RWPE1 (cell line): Measurements from ENCODE around the gene AP2B1.

ENCODE experiments used
- CTCF ChIA-PET: fragments of 350-600 bp; sonication (Branson Sonifier 250); formaldehyde crosslinking; extraction: SDS; loops from one replicate; lab custom pipeline; 2021; lab: Yijun Ruan, JAX
- POLR2A ChIA-PET: fragments of 400-600 bp; formaldehyde crosslinking; extraction: SDS; loops from one replicate; lab custom pipeline; 2020; ENCODE audit warnings: antibody characterized with exemption; ENCODE audit not compliant: low non-redundant PET; lab: Yijun Ruan, JAX
- DNase-seq: peaks from one replicate; pipeline ENCODE4 v3.0.0; 2012; ENCODE audit warnings: low spot score
- H3K27ac ChIP-seq: fragments of 450-650 bp; 2 replicates; pipeline ENCODE4 v1.5.1; 2017
- TF ChIP-seq, protein P1 (sequence below): fragments of 450-650 bp; conservative IDR thresholded peaks from 2 replicates; pipeline ENCODE4 v1.5.1; 2017; ENCODE audit warnings: low read depth, mild to moderate bottlenecking

The AP2B1 gene

DNA sequence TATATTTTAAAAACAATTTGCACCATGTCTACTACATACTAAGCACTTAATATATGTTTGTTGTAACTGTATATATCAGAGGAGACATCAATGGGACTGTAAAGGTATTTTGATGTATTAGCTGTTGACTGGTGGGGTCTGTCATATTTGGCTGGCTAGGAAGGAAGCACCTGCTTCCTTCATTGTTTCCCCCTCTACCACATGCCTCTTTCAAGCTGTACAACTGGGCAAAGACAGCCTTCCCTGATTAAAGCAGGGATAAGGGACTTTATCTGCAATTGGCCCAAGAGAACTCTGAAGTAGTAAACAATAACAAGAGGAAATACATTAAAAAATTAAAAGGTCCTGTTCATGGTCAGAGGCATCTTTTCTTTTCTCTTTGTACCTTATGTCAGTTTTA, 44.1 kb upstream of the AP2B1 start:
- TF ChIP-seq, protein P1, sequence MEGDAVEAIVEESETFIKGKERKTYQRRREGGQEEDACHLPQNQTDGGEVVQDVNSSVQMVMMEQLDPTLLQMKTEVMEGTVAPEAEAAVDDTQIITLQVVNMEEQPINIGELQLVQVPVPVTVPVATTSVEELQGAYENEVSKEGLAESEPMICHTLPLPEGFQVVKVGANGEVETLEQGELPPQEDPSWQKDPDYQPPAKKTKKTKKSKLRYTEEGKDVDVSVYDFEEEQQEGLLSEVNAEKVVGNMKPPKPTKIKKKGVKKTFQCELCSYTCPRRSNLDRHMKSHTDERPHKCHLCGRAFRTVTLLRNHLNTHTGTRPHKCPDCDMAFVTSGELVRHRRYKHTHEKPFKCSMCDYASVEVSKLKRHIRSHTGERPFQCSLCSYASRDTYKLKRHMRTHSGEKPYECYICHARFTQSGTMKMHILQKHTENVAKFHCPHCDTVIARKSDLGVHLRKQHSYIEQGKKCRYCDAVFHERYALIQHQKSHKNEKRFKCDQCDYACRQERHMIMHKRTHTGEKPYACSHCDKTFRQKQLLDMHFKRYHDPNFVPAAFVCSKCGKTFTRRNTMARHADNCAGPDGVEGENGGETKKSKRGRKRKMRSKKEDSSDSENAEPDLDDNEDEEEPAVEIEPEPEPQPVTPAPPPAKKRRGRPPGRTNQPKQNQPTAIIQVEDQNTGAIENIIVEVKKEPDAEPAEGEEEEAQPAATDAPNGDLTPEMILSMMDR, result no peak
- ChIA-PET CTCF (interaction anchor here (0.6 kb wide), 1 partner anchor 107 kb away, joined by 3 read pairs; no protein-coding TSS in a partner anchor), POLR2A (no interaction called here)
- H3K27ac ChIP-seq, result no peak overlapping the region
- no peak for DNase-seq

DNA sequence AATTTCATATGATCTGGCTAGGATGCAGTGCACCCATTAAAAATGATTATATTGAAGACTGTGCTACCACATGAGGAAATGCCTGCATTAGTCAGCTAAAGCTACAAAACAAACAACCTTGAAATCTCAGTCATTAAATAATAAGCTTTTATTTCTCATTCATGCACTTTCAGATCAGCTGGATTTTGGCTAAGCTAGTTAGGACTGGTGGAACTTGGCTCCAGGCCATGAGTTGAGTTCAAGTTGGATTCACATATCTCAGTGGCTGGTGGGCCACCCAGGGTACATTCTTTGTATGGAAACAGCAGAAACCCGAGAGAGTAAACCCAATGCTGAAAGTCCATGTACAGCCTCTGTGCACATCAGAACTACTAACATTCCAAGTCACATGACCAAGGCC, 43.3 kb upstream of the AP2B1 start:
- CTCF ChIA-PET, result no interaction called here

DNA sequence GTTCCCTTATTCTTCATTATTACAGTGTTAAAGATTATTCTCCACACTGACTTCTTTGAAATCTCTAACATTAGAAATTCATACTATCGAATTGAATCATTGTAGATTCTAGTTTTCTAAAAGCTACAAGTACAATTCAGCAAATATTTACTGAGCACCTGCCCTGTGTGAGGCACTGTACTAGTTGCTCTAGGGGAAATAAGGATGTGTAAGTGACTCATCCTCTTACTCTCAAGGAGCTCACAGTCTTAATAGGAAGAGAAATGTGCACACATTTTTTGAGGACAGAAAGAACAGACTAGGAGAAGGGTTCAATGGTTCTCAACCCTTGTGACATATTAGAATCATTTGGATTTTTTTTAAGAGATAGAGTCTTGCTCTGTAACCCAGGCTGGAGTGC, 42.0 kb upstream of the AP2B1 start:
- TF ChIP-seq, protein P1, result no peak
- no peak for DNase-seq
- POLR2A ChIA-PET, result no interaction called here
- no peak overlapping the region for H3K27ac ChIP-seq
- CTCF ChIA-PET, result no interaction called here

More for the DNA sequence above, 43.3 kb upstream of the AP2B1 start:
- TF ChIP-seq, protein P1, result no peak
- no peak for DNase-seq
- POLR2A ChIA-PET, result interaction anchor here (0.5 kb wide), 1 partner anchor 250 kb away, joined by 4 read pairs; no protein-coding TSS in a partner anchor
- no peak overlapping the region for H3K27ac ChIP-seq

DNA sequence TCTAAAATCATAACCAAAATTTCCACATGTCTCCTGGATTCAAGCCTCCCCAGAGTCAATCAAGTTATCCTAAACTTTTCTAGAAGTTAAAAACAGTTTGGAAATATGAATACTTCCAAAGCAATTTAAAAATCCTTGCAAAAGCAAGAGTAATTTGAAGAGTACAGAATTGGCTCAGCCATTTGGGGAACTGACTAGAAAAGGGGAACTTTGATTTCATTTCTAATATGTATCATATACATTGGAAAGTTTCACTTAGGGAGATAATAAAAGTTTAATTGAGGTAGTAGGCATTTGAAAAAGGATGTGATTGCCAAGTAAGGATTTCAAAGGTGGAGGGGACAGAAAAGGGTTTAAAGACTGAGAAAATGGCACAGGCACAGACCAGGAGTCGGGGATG, 40.6 kb upstream of the AP2B1 start:
- TF ChIP-seq, protein P1, result no peak

DNA sequence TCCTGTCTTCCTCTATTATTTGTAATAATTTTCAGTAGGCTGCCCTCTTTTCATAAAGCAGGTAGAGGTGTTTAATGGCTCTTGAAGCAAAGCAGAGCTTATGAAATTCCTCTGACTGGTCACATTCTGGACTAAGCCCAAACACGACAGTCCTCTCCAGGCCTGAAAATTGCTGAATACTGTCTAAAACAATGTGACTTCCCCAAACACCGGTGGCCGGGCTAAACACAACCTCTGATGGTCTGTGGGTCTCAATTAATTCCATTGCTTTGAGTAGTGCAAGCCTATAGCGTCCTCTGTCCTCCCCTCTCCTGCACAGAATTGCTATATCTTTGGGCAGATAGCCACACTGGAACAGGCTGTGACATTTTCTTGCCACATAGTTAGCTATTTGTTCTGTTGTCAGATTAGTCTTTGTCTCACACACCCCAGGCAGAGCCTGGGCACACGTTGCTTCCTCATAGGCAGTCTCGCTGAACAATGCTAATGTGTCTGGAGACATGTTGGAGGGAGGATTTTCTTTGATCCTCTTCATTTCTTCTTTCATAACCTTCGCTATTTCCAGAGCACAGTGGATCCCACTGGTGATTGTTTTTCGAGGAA, 38.8 kb upstream of the AP2B1 start:
- CTCF ChIA-PET, result no interaction called here
- TF ChIP-seq, protein P1, result no peak
- no peak overlapping the region for H3K27ac ChIP-seq
- POLR2A ChIA-PET, result no interaction called here
- no peak for DNase-seq

More for the DNA sequence above, 40.6 kb upstream of the AP2B1 start:
- no peak for DNase-seq
- no peak overlapping the region for H3K27ac ChIP-seq
- ChIA-PET CTCF (no interaction called here), POLR2A (no interaction called here)

DNA sequence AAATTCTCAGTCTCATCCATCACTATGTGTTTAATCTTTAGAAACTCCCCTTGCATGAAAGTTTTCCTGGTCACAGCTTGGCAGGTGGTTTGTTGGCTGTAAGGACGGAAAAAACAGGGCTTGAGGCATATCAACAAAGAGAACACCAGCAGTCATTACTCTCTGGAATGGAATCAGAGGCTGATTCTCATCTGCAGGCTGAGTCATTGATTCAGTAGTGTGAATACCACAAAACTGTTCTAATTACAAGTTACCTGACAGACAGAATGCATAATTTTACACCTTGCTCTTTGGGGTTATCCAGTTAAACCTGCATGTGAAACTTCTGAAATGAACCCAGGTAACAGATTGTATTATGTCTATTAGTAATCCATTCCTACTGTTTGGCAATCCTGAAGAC, 38.1 kb upstream of the AP2B1 start:
- DNase-seq, result no peak
- no peak overlapping the region for H3K27ac ChIP-seq
- TF ChIP-seq, protein P1, result no peak
- POLR2A ChIA-PET, result no interaction called here
- CTCF ChIA-PET, result no interaction called here
